K562 (cell line): ENCODE measurements around the gene STOM. TPM values are rescaled to one million over a fixed set of nuclear protein-coding genes. Genes with fewer than 3 reads are reported as not detected.
A peak's percentile ranks its signal among the peaks of the same experiment; 100 is the strongest.

Experiments
- BDP1 ChIP-seq: IDR thresholded peaks from 3 replicates; pipeline ENCODE4 v1.6.1; 2011; ENCODE audit not compliant: insufficient read length, insufficient read depth
- NCOR1 ChIP-seq: fragments of 450-650 bp; IDR thresholded peaks from 2 replicates; pipeline ENCODE4 v1.6.1; 2016; ENCODE audit warnings: mild to moderate bottlenecking, moderate library complexity
- PHB2 ChIP-seq: fragments of 450-650 bp; IDR thresholded peaks from 2 replicates; pipeline ENCODE4 v1.6.1; 2017; ENCODE audit warnings: low read depth
- TAL1 ChIP-seq: fragments of 450-650 bp; IDR thresholded peaks from 2 replicates; pipeline ENCODE4 v1.6.1; 2016; ENCODE audit warnings: mild to moderate bottlenecking
- TBP ChIP-seq: optimal IDR thresholded peaks from 2 replicates; pipeline ENCODE3; 2011; ENCODE audit warnings: low read depth, low read length, improper control_type of control experiment
- TOE1 ChIP-seq, 2 experiments: fragments of 450-650 bp in 1 of 2; sonication (generic) in 1 of 2; formaldehyde crosslinking in 1 of 2; IDR thresholded peaks; 2 replicates each; pipeline versions ENCODE4 v1.7.1 to v1.8.0; 2016 to 2022; ENCODE audit warnings: borderline replicate concordance in 2 of 2, mild to moderate bottlenecking in 2 of 2, antibody characterized with exemption in 1 of 2, inconsistent platforms in 1 of 2, low read depth in 1 of 2, missing genetic modification reagents in 1 of 2, moderate library complexity in 1 of 2
- polyA plus RNA-seq, 8 experiments: library from polyadenylated mRNA; depleted of rRNA in 4 of 8; stranded (reverse) in 5 of 8; unstranded in 3 of 8; fragments of >200 nt; fragmentation: Nextera tagmentation in 2 of 8; fragmentation: Illumina TruSeq in 1 of 8; extraction: Ambion mirVana in 2 of 8; extraction: Trizol in 1 of 8; gene quantifications; 2 replicates each; pipeline versions ENCODE4 v1.2.1 to v1.2.3, GENCODE V29; 2011 to 2014; ENCODE audit warnings: inconsistent platforms in 1 of 8, missing spikeins in 1 of 8
- total RNA-seq, 7 experiments: library from RNA; depleted of rRNA in 6 of 7; stranded (reverse); fragments of >200 nt in 6 of 7; fragmentation: Illumina TruSeq in 2 of 7; extraction: Trizol in 2 of 7; gene quantifications; 2 replicates each; pipeline versions ENCODE4 v1.2.1 to v1.2.3, GENCODE V29; 2011 to 2021; ENCODE audit warnings: low replicate concordance in 1 of 7
- TF ChIP-seq, protein P1 (sequence below): fragments of 200-600 bp; sonication (generic); IDR thresholded peaks from one replicate; pipeline ENCODE4 v1.6.1; 2012; ENCODE audit warnings: mild to moderate bottlenecking, low read depth, low read length, inconsistent platforms

STOM gene
- total and polyA plus RNA-seq, 9 of the 15 experiments (the other 6 are each of a cell fraction or from before 2014, with no cell fraction given) = 23.2 to 140 (median 43.9) TPM

- TF ChIP-seq, protein P1, sequence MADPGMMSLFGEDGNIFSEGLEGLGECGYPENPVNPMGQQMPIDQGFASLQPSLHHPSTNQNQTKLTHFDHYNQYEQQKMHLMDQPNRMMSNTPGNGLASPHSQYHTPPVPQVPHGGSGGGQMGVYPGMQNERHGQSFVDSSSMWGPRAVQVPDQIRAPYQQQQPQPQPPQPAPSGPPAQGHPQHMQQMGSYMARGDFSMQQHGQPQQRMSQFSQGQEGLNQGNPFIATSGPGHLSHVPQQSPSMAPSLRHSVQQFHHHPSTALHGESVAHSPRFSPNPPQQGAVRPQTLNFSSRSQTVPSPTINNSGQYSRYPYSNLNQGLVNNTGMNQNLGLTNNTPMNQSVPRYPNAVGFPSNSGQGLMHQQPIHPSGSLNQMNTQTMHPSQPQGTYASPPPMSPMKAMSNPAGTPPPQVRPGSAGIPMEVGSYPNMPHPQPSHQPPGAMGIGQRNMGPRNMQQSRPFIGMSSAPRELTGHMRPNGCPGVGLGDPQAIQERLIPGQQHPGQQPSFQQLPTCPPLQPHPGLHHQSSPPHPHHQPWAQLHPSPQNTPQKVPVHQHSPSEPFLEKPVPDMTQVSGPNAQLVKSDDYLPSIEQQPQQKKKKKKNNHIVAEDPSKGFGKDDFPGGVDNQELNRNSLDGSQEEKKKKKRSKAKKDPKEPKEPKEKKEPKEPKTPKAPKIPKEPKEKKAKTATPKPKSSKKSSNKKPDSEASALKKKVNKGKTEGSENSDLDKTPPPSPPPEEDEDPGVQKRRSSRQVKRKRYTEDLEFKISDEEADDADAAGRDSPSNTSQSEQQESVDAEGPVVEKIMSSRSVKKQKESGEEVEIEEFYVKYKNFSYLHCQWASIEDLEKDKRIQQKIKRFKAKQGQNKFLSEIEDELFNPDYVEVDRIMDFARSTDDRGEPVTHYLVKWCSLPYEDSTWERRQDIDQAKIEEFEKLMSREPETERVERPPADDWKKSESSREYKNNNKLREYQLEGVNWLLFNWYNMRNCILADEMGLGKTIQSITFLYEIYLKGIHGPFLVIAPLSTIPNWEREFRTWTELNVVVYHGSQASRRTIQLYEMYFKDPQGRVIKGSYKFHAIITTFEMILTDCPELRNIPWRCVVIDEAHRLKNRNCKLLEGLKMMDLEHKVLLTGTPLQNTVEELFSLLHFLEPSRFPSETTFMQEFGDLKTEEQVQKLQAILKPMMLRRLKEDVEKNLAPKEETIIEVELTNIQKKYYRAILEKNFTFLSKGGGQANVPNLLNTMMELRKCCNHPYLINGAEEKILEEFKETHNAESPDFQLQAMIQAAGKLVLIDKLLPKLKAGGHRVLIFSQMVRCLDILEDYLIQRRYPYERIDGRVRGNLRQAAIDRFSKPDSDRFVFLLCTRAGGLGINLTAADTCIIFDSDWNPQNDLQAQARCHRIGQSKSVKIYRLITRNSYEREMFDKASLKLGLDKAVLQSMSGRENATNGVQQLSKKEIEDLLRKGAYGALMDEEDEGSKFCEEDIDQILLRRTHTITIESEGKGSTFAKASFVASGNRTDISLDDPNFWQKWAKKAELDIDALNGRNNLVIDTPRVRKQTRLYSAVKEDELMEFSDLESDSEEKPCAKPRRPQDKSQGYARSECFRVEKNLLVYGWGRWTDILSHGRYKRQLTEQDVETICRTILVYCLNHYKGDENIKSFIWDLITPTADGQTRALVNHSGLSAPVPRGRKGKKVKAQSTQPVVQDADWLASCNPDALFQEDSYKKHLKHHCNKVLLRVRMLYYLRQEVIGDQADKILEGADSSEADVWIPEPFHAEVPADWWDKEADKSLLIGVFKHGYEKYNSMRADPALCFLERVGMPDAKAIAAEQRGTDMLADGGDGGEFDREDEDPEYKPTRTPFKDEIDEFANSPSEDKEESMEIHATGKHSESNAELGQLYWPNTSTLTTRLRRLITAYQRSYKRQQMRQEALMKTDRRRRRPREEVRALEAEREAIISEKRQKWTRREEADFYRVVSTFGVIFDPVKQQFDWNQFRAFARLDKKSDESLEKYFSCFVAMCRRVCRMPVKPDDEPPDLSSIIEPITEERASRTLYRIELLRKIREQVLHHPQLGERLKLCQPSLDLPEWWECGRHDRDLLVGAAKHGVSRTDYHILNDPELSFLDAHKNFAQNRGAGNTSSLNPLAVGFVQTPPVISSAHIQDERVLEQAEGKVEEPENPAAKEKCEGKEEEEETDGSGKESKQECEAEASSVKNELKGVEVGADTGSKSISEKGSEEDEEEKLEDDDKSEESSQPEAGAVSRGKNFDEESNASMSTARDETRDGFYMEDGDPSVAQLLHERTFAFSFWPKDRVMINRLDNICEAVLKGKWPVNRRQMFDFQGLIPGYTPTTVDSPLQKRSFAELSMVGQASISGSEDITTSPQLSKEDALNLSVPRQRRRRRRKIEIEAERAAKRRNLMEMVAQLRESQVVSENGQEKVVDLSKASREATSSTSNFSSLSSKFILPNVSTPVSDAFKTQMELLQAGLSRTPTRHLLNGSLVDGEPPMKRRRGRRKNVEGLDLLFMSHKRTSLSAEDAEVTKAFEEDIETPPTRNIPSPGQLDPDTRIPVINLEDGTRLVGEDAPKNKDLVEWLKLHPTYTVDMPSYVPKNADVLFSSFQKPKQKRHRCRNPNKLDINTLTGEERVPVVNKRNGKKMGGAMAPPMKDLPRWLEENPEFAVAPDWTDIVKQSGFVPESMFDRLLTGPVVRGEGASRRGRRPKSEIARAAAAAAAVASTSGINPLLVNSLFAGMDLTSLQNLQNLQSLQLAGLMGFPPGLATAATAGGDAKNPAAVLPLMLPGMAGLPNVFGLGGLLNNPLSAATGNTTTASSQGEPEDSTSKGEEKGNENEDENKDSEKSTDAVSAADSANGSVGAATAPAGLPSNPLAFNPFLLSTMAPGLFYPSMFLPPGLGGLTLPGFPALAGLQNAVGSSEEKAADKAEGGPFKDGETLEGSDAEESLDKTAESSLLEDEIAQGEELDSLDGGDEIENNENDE = no peak
- TF ChIP-seq PHB2 (no peak), TOE1 (IDR thresholded peaks at IDR 0.05; ENCODE audit: borderline replicate concordance) (no peak), TOE1 (CRISPR knock-in tag; IDR thresholded peaks at IDR 0.05; ENCODE audit: borderline replicate concordance, low read depth) (no peak), BDP1 (no peak), TBP (no peak), TAL1 (peak; percentile 71), NCOR1 (peak; percentile 73)
Measured at GRCh38 chr9:121333950-121334773, 35.9 kb downstream of the STOM start (continued).
